HepG2 (cell line): ENCODE results near the gene AGPAT3. TPM values are rescaled to one million over a fixed set of nuclear protein-coding genes. Genes with fewer than 3 reads are reported as not detected.

ENCODE experiments used
- ATAC-seq: fragments of 200-7000 bp; cut with Tn5 transposase; 3 replicates; pipeline ENCODE4 v1.9.1; 2020; ENCODE audit warnings: mild to moderate bottlenecking, moderate library complexity
- BruUV-seq: library from RNA; stranded (reverse); fragments of 400-500 nt; replicated peaks from 2 replicates; lab custom pipeline; 2021; lab: Mats Ljungman, UMichigan
- CTCF ChIA-PET: fragments of 300-600 bp; formaldehyde crosslinking; extraction: SDS; loops from one replicate; lab custom pipeline; 2021; ENCODE audit warnings: low total read pairs, inconsistent platforms, low intra/inter-chr PET ratio; lab: Yijun Ruan, JAX
- POLR2A ChIA-PET: fragments of 350-600 bp; sonication (Branson Sonifier 250); formaldehyde crosslinking; loops from one replicate; lab custom pipeline; 2020; ENCODE audit warnings: antibody characterized with exemption, inconsistent platforms; lab: Yijun Ruan, JAX
- DNase-seq: peaks from one replicate; pipeline ENCODE4 v3.0.0-alpha.2; 2015; ENCODE audit warnings: low spot score
- FAIRE-seq: peaks from 3 replicates; lab custom pipeline; 2011; peaks lifted over from hg19 to GRCh38; lab: Jason Lieb, UNC
- H2AFZ ChIP-seq: one replicate; pipeline ENCODE4 v1.6.1; 2011; ENCODE audit warnings: low read length, inconsistent platforms
- H3K27ac ChIP-seq: fragments of 300-600 bp; 3 replicates; pipeline ENCODE4 v1.8.0; 2011; ENCODE audit warnings: mixed run types, mild to moderate bottlenecking, mixed read lengths, low read length, inconsistent platforms; ENCODE audit not compliant: insufficient read depth; ENCODE audit errors: extremely low read length
- H3K27me3 ChIP-seq, 2 experiments: fragments of 200-600 bp in 1 of 2; 2 replicates in 1 of 2; 3 replicates in 1 of 2; pipeline versions ENCODE4 v1.6.0 to v1.8.0; 2011; ENCODE audit warnings: low read length in 2 of 2, mild to moderate bottlenecking in 2 of 2, moderate library complexity in 2 of 2, inconsistent platforms in 1 of 2; ENCODE audit not compliant: insufficient read depth in 2 of 2, control insufficient read depth in 1 of 2
- H3K36me3 ChIP-seq, 2 experiments: fragments of 200-600 bp in 1 of 2; replicated peaks in 1 of 2; 2 replicates in 1 of 2; 3 replicates in 1 of 2; pipeline versions ENCODE4 v1.5.1 to v1.8.0; 2011; ENCODE audit warnings: low read length in 2 of 2, inconsistent platforms in 1 of 2; ENCODE audit not compliant: insufficient read depth in 2 of 2, control insufficient read depth in 1 of 2
- H3K4me1 ChIP-seq: 2 replicates; pipeline ENCODE4 v1.5.1; 2012; ENCODE audit warnings: low read length, inconsistent platforms; ENCODE audit not compliant: insufficient read depth
- H3K4me2 ChIP-seq: 2 replicates; pipeline ENCODE4 v1.6.0; 2011; ENCODE audit warnings: low read depth, low read length, inconsistent platforms
- H3K4me3 ChIP-seq, 3 experiments: fragments of 200-600 bp in 1 of 3; sonication (generic), shearing (Covaris generic) in 1 of 3; replicated peaks in 1 of 3; 2 replicates each; pipeline ENCODE4 v1.5.1; 2011 to 2016; ENCODE audit warnings: low read length in 3 of 3, inconsistent platforms in 2 of 3, low read depth in 2 of 3, mild to moderate bottlenecking in 2 of 3, control low read depth in 1 of 3, mixed read lengths in 1 of 3; ENCODE audit not compliant: insufficient read depth in 1 of 3
- H3K79me2 ChIP-seq: one replicate; pipeline ENCODE4 v1.6.1; 2011; ENCODE audit warnings: low read length, inconsistent platforms; ENCODE audit not compliant: insufficient read depth
- H3K9ac ChIP-seq: 2 replicates; pipeline ENCODE4 v1.6.0; 2011; ENCODE audit warnings: mild to moderate bottlenecking, low read depth, low read length, inconsistent platforms; ENCODE audit not compliant: insufficient read depth
- H3K9me3 ChIP-seq: 2 replicates; pipeline ENCODE4 v1.5.1; 2012; ENCODE audit warnings: mild to moderate bottlenecking, low read length
- H4K20me1 ChIP-seq: 2 replicates; pipeline ENCODE4 v1.6.0; 2011; ENCODE audit warnings: inconsistent platforms, mild to moderate bottlenecking, low read length, moderate library complexity; ENCODE audit not compliant: insufficient read depth
- ELF1 ChIP-seq: sonication (generic); formaldehyde crosslinking; IDR thresholded peaks from 2 replicates; pipeline ENCODE4 v1.4.0; 2020; ENCODE audit warnings: missing genetic modification reagents
- POGZ ChIP-seq: sonication (generic); formaldehyde crosslinking; IDR thresholded peaks from 2 replicates; pipeline ENCODE4 v1.4.0; 2020; ENCODE audit warnings: mild to moderate bottlenecking, missing genetic modification reagents
- RXRA ChIP-seq: sonication (generic); formaldehyde crosslinking; IDR thresholded peaks from 2 replicates; pipeline ENCODE4 v1.5.1; 2020; ENCODE audit warnings: missing genetic modification reagents
- ZNF660 ChIP-seq: sonication (generic); formaldehyde crosslinking; IDR thresholded peaks from 2 replicates; pipeline ENCODE4 v1.5.1; 2020; ENCODE audit warnings: mild to moderate bottlenecking, low read depth, missing genetic modification reagents, borderline replicate concordance
- WGBS: methylation state at CpG from one replicate; pipeline ENCODE4 v1.1.6; 2017; ENCODE audit warnings: low lambda C conversion rate; 5-methylcytosine and 5-hydroxymethylcytosine counted together
- in situ Hi-C: cut with HindIII; loops from 2 replicates; pipeline ENCODE4 v1.10.0; 2017; ENCODE audit warnings: low pct_unique_long_range_greater_than_20kb; ENCODE audit not compliant: extremely low pct_ligation_motif_present
- intact Hi-C: fragments of 100-400 bp; cut with micrococcal nuclease; formaldehyde crosslinking; loops from one replicate; pipeline ENCODE4 v1.10.0; 2022; ENCODE audit not compliant: unreplicated experiment
- polyA plus RNA-seq, 8 experiments: library from polyadenylated mRNA; depleted of rRNA in 3 of 8; stranded (reverse) in 7 of 8; unstranded in 1 of 8; fragments of >200 nt; fragmentation: Illumina TruSeq in 4 of 8; extraction: Trizol in 4 of 8; gene quantifications; 2 replicates each; pipeline versions ENCODE4 v1.2.1 to v1.2.3, GENCODE V29; 2011 to 2016; ENCODE audit warnings: low read depth in 4 of 8, missing spikeins in 1 of 8, mixed read lengths in 1 of 8; ENCODE audit not compliant: insufficient read depth in 1 of 8
- total RNA-seq, 5 experiments: library from RNA; depleted of rRNA; stranded (reverse); fragments of >200 nt; fragmentation: Illumina TruSeq; extraction: Trizol; gene quantifications; 2 replicates each; pipeline ENCODE4 v1.2.3, GENCODE V29; 2016; ENCODE audit warnings: low read depth in 1 of 5
- TF ChIP-seq, protein P1 (sequence below): sonication (generic); formaldehyde crosslinking; IDR thresholded peaks from 2 replicates; pipeline ENCODE4 v1.4.0; 2020; ENCODE audit warnings: mild to moderate bottlenecking, missing genetic modification reagents

Gene AGPAT3
- total and polyA plus RNA-seq, 2 of the 13 experiments (the other 11 are each of a cell fraction or from before 2014, with no cell fraction given) = 32.2 to 54.4 TPM

GRCh38 chr21:43824333-43825241 lies 40.4 kb upstream of the AGPAT3 start:
- Histone ChIP-seq H3K9me3 (no peaks in the 10 kb centered on the region), H3K79me2 (no peaks in the 10 kb centered on the region), H3K27me3 (peaks cover 12 to 33% of the 10 kb centered on the region in 2 experiments), H2AFZ (no peak overlapping the region), H3K4me3 (no peak overlapping the region), H3K9ac (no peak overlapping the region), H4K20me1 (no peaks in the 10 kb centered on the region), H3K4me2 (no peak overlapping the region), H3K27ac (no peak overlapping the region), H3K4me1 (peaks cover 25% of the 10 kb centered on the region), H3K36me3 (no peaks in the 10 kb centered on the region)
- TF ChIP-seq, protein P1, sequence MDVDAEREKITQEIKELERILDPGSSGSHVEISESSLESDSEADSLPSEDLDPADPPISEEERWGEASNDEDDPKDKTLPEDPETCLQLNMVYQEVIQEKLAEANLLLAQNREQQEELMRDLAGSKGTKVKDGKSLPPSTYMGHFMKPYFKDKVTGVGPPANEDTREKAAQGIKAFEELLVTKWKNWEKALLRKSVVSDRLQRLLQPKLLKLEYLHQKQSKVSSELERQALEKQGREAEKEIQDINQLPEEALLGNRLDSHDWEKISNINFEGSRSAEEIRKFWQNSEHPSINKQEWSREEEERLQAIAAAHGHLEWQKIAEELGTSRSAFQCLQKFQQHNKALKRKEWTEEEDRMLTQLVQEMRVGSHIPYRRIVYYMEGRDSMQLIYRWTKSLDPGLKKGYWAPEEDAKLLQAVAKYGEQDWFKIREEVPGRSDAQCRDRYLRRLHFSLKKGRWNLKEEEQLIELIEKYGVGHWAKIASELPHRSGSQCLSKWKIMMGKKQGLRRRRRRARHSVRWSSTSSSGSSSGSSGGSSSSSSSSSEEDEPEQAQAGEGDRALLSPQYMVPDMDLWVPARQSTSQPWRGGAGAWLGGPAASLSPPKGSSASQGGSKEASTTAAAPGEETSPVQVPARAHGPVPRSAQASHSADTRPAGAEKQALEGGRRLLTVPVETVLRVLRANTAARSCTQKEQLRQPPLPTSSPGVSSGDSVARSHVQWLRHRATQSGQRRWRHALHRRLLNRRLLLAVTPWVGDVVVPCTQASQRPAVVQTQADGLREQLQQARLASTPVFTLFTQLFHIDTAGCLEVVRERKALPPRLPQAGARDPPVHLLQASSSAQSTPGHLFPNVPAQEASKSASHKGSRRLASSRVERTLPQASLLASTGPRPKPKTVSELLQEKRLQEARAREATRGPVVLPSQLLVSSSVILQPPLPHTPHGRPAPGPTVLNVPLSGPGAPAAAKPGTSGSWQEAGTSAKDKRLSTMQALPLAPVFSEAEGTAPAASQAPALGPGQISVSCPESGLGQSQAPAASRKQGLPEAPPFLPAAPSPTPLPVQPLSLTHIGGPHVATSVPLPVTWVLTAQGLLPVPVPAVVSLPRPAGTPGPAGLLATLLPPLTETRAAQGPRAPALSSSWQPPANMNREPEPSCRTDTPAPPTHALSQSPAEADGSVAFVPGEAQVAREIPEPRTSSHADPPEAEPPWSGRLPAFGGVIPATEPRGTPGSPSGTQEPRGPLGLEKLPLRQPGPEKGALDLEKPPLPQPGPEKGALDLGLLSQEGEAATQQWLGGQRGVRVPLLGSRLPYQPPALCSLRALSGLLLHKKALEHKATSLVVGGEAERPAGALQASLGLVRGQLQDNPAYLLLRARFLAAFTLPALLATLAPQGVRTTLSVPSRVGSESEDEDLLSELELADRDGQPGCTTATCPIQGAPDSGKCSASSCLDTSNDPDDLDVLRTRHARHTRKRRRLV = no peak
- TF ChIP-seq ZNF660 (CRISPR knock-in tag) = no peak
- no peak for TF ChIP-seq POGZ
- no peak for TF ChIP-seq RXRA (CRISPR knock-in tag)
- TF ChIP-seq ELF1 (CRISPR knock-in tag) = no peak
- in situ Hi-C loops = no loop called here
- intact Hi-C loops = no loop called here
- BruUV-seq = no TSS peak
- FAIRE-seq (no peak), DNase-seq (no peak), ATAC-seq (no peak)
- 33% methylated on average over 6 of the region's 17 CpGs for WGBS
- CTCF ChIA-PET = no interaction called here
- POLR2A ChIA-PET = no interaction called here
